Pancreas (tissue), 10 donors: ENCODE data around the gene CCDC73. TPM values are rescaled to one million over a fixed set of nuclear protein-coding genes. Genes with fewer than 3 reads are reported as not detected.

Experiments used
- ATAC-seq, 4 donors: fragments of 200-7000 bp; cut with Tn5 transposase; one replicate each; pipeline versions ENCODE4 v1.8.0 to v1.9.1; 2020; ENCODE audit warnings: mild to moderate bottlenecking in 4 of 4, moderate library complexity in 4 of 4
- DNase-seq, 6 donors: peaks; one replicate each; pipeline ENCODE4 v3.0.0-alpha.2; 2020
- FAIRE-seq: peaks from 2 replicates; lab custom pipeline; 2012; peaks lifted over from hg19 to GRCh38; lab: Jason Lieb, UNC
- H3K27ac ChIP-seq, 4 donors: fragments of 200-600 bp; sonication (generic); 1 replicate in 3 of 4; 2 replicates in 1 of 4; pipeline versions ENCODE4 v1.5.0 to v1.8.0; 2020
- H3K27me3 ChIP-seq, 4 donors: fragments of 200-600 bp; one replicate each; pipeline ENCODE4 v1.8.0; 2021
- H3K36me3 ChIP-seq, 3 donors: fragments of 200-600 bp; sonication (generic) in 1 of 3; one replicate each; pipeline versions ENCODE4 v1.5.0 to v1.8.0; 2020 to 2021
- H3K4me1 ChIP-seq, 3 donors: fragments of 200-600 bp; one replicate each; pipeline ENCODE4 v1.8.0; 2021
- H3K4me3 ChIP-seq, 4 donors: fragments of 200-600 bp; sonication (generic) in 2 of 4; one replicate each; pipeline versions ENCODE4 v1.5.0 to v1.8.0; 2020 to 2021
- H3K9me3 ChIP-seq, 4 donors: fragments of 200-600 bp; one replicate each; pipeline ENCODE4 v1.8.0; 2021
- WGBS, 2 donors: extraction: QIAGEN DNeasy Blood & Tissue Kit; methylation state at CpG; one replicate each; pipeline ENCODE4 v1.1.7; 2013; 5-methylcytosine and 5-hydroxymethylcytosine counted together
- intact Hi-C, 3 donors: fragments of 100-400 bp; cut with DNase I; formaldehyde crosslinking; loops; one replicate each; pipeline versions ENCODE4 v1.11.1 to v1.14.2; 2022
- polyA plus RNA-seq, 2 donors: library from polyadenylated mRNA; stranded (reverse); fragments of 200-250 nt; gene quantifications; one replicate each; pipeline ENCODE4 v1.2.3, GENCODE V29; 2013
- total RNA-seq, 6 donors: library from RNA; stranded (reverse); fragmentation: NEBNext Ultra II Directional in 4 of 6; extraction: Animal tissue kit (Norgen Biotek cat#: 25700) in 4 of 6; gene quantifications; one replicate each; pipeline versions ENCODE4 v1.2.1 to v1.2.4, GENCODE V29; 2021 to 2023
- TF ChIP-seq, protein P1 (sequence below), 4 donors: fragments of 200-600 bp; sonication (generic) in 3 of 4; IDR thresholded peaks; one replicate each; pipeline versions ENCODE4 v1.5.0 to v1.8.0; 2021; ENCODE audit warnings: antibody characterized with exemption in 4 of 4
- donor health status: healthy with polysubstance abuse.
- donor health status: DM: no; HTN: no; CAD: no; lungs with moderate emphysema.
- donor health status: DM: no; HTN: no; CAD: no.
- donor health status: control.
- donor health status: control.
- donor health status: Bipolar disorder and iron deficiency.
- donor health status: DM: yes; HTN: yes; CAD: no.
- donor health status: DM: no; HTN: no; CAD: no.
- donor health status: DM: no; HTN: no; CAD: no.
- donor health status: DM: yes; HTN: yes; CAD: no.

CCDC73 gene
- total and polyA plus RNA-seq, 8 donors: 0.06 TPM; not detected in 7

DNA sequence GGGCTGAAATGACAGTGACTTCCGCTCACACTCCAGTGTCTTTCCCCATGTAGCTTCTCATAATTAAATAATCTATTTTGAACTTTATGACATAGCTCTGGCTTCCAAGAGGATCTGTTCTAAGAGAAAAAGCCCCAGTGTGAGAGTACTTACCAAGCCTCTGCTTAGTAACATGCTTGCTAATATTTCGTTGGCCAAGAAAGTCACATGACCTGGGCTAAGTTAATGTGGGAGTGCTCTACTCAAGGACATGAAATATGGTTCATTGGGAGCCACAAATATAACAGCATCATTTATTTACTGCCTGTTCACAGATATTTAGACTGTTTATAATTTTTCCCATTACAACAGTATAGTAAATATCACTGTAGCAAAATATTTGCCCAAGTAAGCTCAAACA lies 42.5 kb downstream of the CCDC73 start:
- intact Hi-C loops: no loop called here
- Histone ChIP-seq H3K4me3 (no peak overlapping the region), H3K27ac (no peak overlapping the region), H3K4me1 (no peaks in the 10 kb centered on the region), H3K36me3 (no peaks in the 10 kb centered on the region), H3K27me3 (no peaks in the 10 kb centered on the region), H3K9me3 (no peaks in the 10 kb centered on the region)
- TF ChIP-seq, protein P1, sequence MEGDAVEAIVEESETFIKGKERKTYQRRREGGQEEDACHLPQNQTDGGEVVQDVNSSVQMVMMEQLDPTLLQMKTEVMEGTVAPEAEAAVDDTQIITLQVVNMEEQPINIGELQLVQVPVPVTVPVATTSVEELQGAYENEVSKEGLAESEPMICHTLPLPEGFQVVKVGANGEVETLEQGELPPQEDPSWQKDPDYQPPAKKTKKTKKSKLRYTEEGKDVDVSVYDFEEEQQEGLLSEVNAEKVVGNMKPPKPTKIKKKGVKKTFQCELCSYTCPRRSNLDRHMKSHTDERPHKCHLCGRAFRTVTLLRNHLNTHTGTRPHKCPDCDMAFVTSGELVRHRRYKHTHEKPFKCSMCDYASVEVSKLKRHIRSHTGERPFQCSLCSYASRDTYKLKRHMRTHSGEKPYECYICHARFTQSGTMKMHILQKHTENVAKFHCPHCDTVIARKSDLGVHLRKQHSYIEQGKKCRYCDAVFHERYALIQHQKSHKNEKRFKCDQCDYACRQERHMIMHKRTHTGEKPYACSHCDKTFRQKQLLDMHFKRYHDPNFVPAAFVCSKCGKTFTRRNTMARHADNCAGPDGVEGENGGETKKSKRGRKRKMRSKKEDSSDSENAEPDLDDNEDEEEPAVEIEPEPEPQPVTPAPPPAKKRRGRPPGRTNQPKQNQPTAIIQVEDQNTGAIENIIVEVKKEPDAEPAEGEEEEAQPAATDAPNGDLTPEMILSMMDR (IDR thresholded peaks at IDR 0.05): no peak
- WGBS, 2 donors: 86 to 91% methylated on average over 2 of the region's 2 CpGs
- ATAC-seq (no peak), FAIRE-seq (no peak), DNase-seq (no peak)

DNA sequence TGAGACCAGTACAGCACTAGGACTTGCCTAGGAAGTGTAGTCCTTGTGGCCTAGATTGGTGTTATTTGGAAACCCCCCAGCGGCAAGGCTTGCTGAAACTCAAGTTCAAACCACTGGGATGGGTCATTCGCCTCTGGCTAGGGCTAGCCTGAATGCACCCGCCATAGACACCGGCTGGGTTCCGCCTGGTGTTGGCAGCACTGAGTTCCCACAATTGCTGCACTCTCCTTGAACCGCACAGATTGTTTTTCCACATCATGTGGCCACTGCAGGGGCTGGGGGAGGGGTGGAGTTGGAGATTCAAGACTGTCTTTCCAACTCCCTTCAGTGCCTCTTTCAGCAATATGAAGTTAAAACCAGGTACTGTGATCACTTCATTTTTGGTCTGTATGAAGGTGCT lies 43.1 kb downstream of the CCDC73 start:
- TF ChIP-seq, protein P1 (IDR thresholded peaks at IDR 0.05): no peak
- FAIRE-seq (no peak), ATAC-seq (no peak), DNase-seq (no peak)
- intact Hi-C loops: no loop called here
- Histone ChIP-seq H3K27me3 (no peaks in the 10 kb centered on the region), H3K27ac (no peak overlapping the region), H3K9me3 (no peaks in the 10 kb centered on the region), H3K4me3 (no peak overlapping the region), H3K36me3 (no peaks in the 10 kb centered on the region), H3K4me1 (no peaks in the 10 kb centered on the region)
- WGBS, 2 donors: 81 to 91% methylated on average over 6 of the region's 6 CpGs

DNA sequence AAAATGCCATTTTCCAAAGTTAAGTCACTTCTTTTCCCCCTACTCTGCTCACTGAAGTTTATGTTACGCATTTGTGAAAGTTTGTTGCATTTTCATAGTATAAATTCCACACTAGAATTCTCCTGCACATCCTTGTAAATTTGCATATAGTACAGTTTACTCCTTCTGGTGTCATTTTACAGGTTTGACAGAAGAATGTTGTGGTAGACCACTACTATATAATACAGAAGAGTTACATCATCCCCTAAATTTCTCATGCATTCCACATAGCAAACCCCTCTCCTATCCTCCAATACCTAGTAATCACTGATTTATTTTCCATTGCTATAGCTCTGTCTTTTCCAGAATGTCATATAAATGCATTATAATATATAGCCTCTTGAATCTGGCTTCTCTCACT lies 64.5 kb downstream of the CCDC73 start:
- intact Hi-C loops: no loop called here
- Histone ChIP-seq H3K27ac (no peak overlapping the region), H3K4me1 (no peaks in the 10 kb centered on the region), H3K27me3 (no peaks in the 10 kb centered on the region), H3K4me3 (no peak overlapping the region), H3K36me3 (no peaks in the 10 kb centered on the region), H3K9me3 (no peaks in the 10 kb centered on the region)
- TF ChIP-seq, protein P1 (IDR thresholded peaks at IDR 0.05): no peak
- no peak for ATAC-seq
- no peak for FAIRE-seq
- no peak for DNase-seq
- 83 to 91% methylated on average over 1 of the region's 1 CpG for WGBS, 2 donors

DNA sequence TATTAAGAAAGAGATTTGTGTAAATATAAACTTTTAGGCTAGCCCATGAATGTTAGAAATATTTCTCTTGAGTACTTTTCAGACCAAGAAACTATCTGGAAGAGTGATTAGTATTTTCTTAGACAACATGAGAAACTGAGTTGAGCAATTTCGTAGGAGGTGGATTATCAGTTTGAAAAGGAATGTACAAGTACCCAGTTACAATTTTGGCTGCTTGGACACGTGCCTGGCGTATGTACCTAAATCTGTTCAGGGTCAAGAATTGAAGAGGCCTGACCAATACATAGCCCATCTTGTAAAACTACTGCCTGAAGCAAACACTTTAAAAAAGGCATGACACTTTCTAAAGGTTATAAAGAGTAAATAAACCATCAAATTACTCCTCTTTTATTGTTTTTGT lies 71.1 kb downstream of the CCDC73 start:
- no peaks in the 10 kb centered on the region for H3K4me1 ChIP-seq
- TF ChIP-seq, protein P1 (IDR thresholded peaks at IDR 0.05): no peak
- ATAC-seq (no peak), DNase-seq (no peak), FAIRE-seq (no peak)
- H3K36me3 ChIP-seq: no peaks in the 10 kb centered on the region
- WGBS, 2 donors: 49 to 64% methylated on average over 3 of the region's 3 CpGs
- H3K4me3 ChIP-seq: no peak overlapping the region
- no peak overlapping the region for H3K27ac ChIP-seq
- H3K27me3 ChIP-seq: no peaks in the 10 kb centered on the region
- intact Hi-C loops: no loop called here
- H3K9me3 ChIP-seq: no peaks in the 10 kb centered on the region

DNA sequence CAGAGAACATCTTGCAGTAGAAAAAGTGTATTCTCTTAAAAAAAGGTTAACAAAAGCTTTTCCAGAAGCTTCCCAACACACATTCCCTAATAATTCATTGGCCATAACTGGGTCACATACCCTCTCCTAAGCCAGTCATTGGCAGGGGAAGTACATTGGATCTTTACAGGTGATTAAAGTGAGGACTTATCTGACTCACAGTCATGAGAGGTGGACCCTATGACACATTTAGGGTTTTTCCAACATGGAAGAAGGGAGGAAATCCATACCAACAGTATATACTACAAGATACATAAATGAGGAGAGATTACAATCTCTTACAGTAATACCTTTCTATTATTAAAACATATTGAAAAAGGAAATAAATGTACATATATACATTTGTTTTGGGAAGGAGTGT lies 72.2 kb downstream of the CCDC73 start:
- TF ChIP-seq, protein P1 (IDR thresholded peaks at IDR 0.05): no peak
- FAIRE-seq (no peak), ATAC-seq (no peak), DNase-seq (no peak)
- Histone ChIP-seq H3K27me3 (no peaks in the 10 kb centered on the region), H3K27ac (no peak overlapping the region), H3K36me3 (no peaks in the 10 kb centered on the region), H3K9me3 (no peaks in the 10 kb centered on the region), H3K4me3 (no peak overlapping the region), H3K4me1 (no peaks in the 10 kb centered on the region)
- intact Hi-C loops: no loop called here
